Kidney (tissue), 14 donors: ENCODE measurements around the gene HOXC9. TPM values are rescaled to one million over a fixed set of nuclear protein-coding genes. Genes with fewer than 3 reads are reported as not detected.

ENCODE experiments used
- DNase-seq, 5 donors: peaks; one replicate each; pipeline ENCODE4 v3.0.0-alpha.2; 2013 to 2020
- FAIRE-seq: peaks from 2 replicates; lab custom pipeline; 2012; peaks lifted over from hg19 to GRCh38; lab: Jason Lieb, UNC
- H3K27ac ChIP-seq, 2 donors: one replicate each; pipeline ENCODE4 v1.7.0; 2013; ENCODE audit warnings: low read depth in 2 of 2, low read length in 2 of 2, inconsistent platforms in 1 of 2
- H3K27me3 ChIP-seq: one replicate; pipeline ENCODE4 v1.7.1; 2013; ENCODE audit warnings: low read length, inconsistent platforms; ENCODE audit not compliant: control insufficient read depth, insufficient read depth
- H3K36me3 ChIP-seq, 3 donors: one replicate each; pipeline versions ENCODE4 v1.7.0 to v1.7.1; 2013; ENCODE audit warnings: low read length in 3 of 3, control low read depth in 1 of 3, inconsistent platforms in 1 of 3; ENCODE audit not compliant: insufficient read depth in 3 of 3, control insufficient read depth in 2 of 3
- H3K4me1 ChIP-seq, 3 donors: one replicate each; pipeline versions ENCODE4 v1.7.0 to v1.7.1; 2013; ENCODE audit warnings: low read length in 3 of 3, inconsistent platforms in 1 of 3, low read depth in 1 of 3; ENCODE audit not compliant: control insufficient read depth in 2 of 3, insufficient read depth in 2 of 3
- H3K4me3 ChIP-seq, 3 donors: one replicate each; pipeline versions ENCODE4 v1.7.0 to v1.8.1; 2013; ENCODE audit warnings: low read length in 3 of 3, control low read depth in 1 of 3, inconsistent platforms in 1 of 3
- H3K9ac ChIP-seq, 3 donors: one replicate each; pipeline versions ENCODE4 v1.7.0 to v1.7.1; 2013; ENCODE audit warnings: low read length in 3 of 3, control low read depth in 1 of 3, inconsistent platforms in 1 of 3
- H3K9me3 ChIP-seq, 3 donors: one replicate each; pipeline versions ENCODE4 v1.7.0 to v1.7.1; 2013; ENCODE audit warnings: low read length in 3 of 3, control low read depth in 1 of 3, inconsistent platforms in 1 of 3; ENCODE audit not compliant: control insufficient read depth in 2 of 3, insufficient read depth in 1 of 3
- CTCF ChIP-seq: IDR thresholded peaks from 3 replicates; pipeline ENCODE4 v1.5.1; 2012; ENCODE audit warnings: mild to moderate bottlenecking, moderate library complexity, borderline replicate concordance; ENCODE audit not compliant: insufficient read depth; ENCODE audit errors: extremely low read depth
- intact Hi-C: fragments of 100-400 bp; cut with DNase I; formaldehyde crosslinking; loops from one replicate; pipeline ENCODE4 v1.11.1; 2022
- polyA plus RNA-seq: library from polyadenylated mRNA; stranded (reverse); fragments of 350-450 nt; fragmentation: Illumina TruSeq; extraction: RNeasy Lipid Tissue Mini Kit (QIAGEN cat#74804); gene quantifications from one replicate; pipeline ENCODE4 v1.2.3, GENCODE V29; 2014; ENCODE audit warnings: low read depth, low replicate concordance; ENCODE audit not compliant: insufficient read depth
- total RNA-seq: library from RNA; stranded (reverse); fragmentation: NEBNext Ultra II Directional; extraction: Animal tissue kit (Norgen Biotek cat#: 25700); gene quantifications from one replicate; pipeline ENCODE4 v1.2.1, GENCODE V29; 2021
- donor health status: control.
- donor health status: control.
- donor health status: control.
- donor health status: control.
- donor health status: control.
- donor health status: DM: yes; HTN: yes; CAD: no.
- donor health status: Normal renal cell carcinoma (clear cell type).

Gene HOXC9
- total and polyA plus RNA-seq, 2 donors from 2014 or later: 11.7 to 16.5 TPM

DNA sequence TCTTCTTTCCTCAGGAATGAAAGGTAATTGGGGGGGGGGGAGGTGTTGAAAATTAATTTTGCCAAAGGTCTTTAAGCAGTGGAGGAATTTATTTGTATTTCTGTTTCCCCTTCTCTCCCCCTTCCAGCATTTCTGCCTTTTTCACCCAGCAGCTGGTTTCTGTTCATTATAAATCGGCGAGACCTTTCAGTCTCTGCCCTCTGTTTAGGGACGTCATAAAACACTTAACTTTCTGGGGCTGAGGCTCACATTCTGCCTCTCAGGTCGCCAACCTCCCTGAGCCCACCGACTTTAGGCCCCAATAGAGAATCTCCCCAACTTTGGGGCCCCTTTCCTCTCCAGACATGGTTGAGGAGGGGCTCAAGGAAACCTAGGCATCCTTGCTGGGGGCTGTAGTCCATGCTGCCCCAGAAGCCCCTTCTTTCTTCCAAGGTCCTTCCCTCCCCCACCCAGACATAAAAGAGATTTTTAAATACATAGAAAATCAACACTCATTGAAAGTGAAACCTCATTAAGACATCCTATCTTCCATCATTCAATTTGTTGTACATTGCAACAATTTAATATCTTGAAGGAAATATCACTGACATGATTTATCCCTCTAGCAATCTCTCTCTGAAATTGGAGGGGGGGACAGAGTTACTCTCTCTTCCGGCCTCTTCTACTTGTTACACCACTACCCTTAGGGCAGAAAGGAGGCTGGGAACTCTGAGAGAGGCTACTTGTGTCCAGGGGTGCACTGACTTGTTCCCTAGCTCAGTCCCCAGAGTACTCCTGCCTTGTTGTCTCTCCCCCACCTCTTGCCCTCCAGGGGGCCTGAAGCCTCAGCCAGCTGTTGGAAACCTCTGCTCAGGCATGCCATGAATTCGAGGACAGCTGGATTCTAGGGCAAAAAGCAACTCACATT is 25.8 kb downstream of the HOXC9 start:
- Histone ChIP-seq H3K4me1 (peaks cover 4 to 11% (median 10%) of the 10 kb centered on the region in 3 donors), H3K9ac (peak overlapping the region in 1 of 3 donors; percentile 7), H3K9me3 (no peaks in the 10 kb centered on the region), H3K4me3 (no peak overlapping the region), H3K27ac (peak overlapping the region; percentile 20 to 61), H3K36me3 (peaks cover 0 to 4% (median 0%) of the 10 kb centered on the region in 3 donors), H3K27me3 (peaks cover 3% of the 10 kb centered on the region)
- no peak for TF ChIP-seq CTCF
- DNase-seq: peak in 2 of 5 donors; percentile 86 to 91
- FAIRE-seq: no peak
- intact Hi-C loops: loop anchor here (5.0 kb wide), 1 partner anchor 167 kb away; no protein-coding TSS in a partner anchor

DNA sequence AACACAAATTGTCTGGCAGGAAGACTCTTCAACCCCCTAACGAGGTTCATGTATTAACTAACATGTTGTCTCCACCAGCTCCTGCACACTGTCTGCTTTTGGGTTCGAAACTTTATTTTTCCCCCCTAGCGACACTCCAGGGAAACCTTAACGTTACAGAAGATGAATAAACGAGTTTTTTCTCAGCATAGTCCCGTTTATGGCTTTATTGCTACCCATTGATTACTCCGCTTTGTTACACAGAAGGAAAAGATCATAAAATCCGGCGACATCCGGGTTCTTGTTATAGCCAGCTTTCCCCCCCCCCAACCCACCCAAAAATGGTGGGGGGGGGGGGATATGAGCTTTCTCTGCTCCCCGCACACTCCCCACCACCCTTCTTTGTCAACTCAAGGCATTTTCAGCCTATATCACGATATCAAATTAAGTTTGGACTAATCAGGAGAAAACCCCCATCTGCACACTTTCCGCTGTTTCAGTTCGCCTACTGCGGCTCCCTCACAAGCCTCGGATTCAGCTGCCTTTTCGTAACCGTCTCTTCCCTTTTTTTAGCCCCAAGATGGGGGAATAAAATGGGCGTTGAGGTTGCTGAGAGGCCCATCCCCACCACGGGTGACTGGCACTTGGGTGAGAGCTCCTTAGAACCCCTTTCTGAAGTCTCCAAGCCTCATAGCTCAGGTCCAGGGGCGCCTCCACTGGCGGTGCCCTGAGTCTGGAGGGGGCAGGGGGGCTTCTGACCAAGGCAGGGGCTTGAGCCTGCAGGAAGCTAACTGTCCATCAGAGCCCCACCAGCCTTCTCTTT is 26.9 kb downstream of the HOXC9 start:
- H3K27me3 ChIP-seq: peaks cover 3% of the 10 kb centered on the region
- no peaks in the 10 kb centered on the region for H3K9me3 ChIP-seq
- H3K4me1 ChIP-seq: peaks cover 4 to 11% (median 8%) of the 10 kb centered on the region in 3 donors
- H3K27ac ChIP-seq: peak overlapping the region in 1 of 2 donors; percentile 36
- H3K36me3 ChIP-seq: peaks cover 0 to 4% (median 0%) of the 10 kb centered on the region in 3 donors
- no peak overlapping the region for H3K4me3 ChIP-seq
- no peak overlapping the region for H3K9ac ChIP-seq
- intact Hi-C loops: loop anchor here (5.0 kb wide), 1 partner anchor 165 kb away; no protein-coding TSS in a partner anchor
- DNase-seq (peak in 2 of 5 donors; percentile 35 to 47), FAIRE-seq (no peak)
- TF ChIP-seq CTCF: no peak

- H3K9me3 ChIP-seq: no peaks in the 10 kb centered on the region
- FAIRE-seq: no peak
- peak overlapping the region in 1 of 2 donors; percentile 45 for H3K27ac ChIP-seq
- peak overlapping the region in 1 of 3 donors; percentile 34 for H3K9ac ChIP-seq
- no peak for DNase-seq
- peaks cover 0 to 4% (median 0%) of the 10 kb centered on the region in 3 donors for H3K36me3 ChIP-seq
- no peak for TF ChIP-seq CTCF
- no peak overlapping the region for H3K4me3 ChIP-seq
- peaks cover 4 to 11% (median 10%) of the 10 kb centered on the region in 3 donors for H3K4me1 ChIP-seq
- intact Hi-C loops: loop anchor here (5.0 kb wide), 1 partner anchor 165 kb away; no protein-coding TSS in a partner anchor
- peaks cover 3% of the 10 kb centered on the region for H3K27me3 ChIP-seq
These were observed 27.5 kb downstream of the HOXC9 start for GRCh38 chr12:54027442-54027786.
